Tongue (tissue), 2 donors: Measurements from ENCODE around the gene CACNA2D3. TPM values are rescaled to one million over a fixed set of nuclear protein-coding genes. Genes with fewer than 3 reads are reported as not detected.
A peak's percentile ranks its signal among the peaks of the same experiment; 100 is the strongest.

Experiments used
- DNase-seq: peaks from one replicate; pipeline ENCODE4 v3.0.0-alpha.2; 2015
- total RNA-seq: library from RNA; depleted of rRNA; stranded (reverse); fragments of >200 nt; gene quantifications from one replicate; pipeline ENCODE4 v1.2.3, GENCODE V29; 2014

The CACNA2D3 gene
- total RNA-seq, 1 donor from 2014 or later: 2.5 TPM

DNA sequence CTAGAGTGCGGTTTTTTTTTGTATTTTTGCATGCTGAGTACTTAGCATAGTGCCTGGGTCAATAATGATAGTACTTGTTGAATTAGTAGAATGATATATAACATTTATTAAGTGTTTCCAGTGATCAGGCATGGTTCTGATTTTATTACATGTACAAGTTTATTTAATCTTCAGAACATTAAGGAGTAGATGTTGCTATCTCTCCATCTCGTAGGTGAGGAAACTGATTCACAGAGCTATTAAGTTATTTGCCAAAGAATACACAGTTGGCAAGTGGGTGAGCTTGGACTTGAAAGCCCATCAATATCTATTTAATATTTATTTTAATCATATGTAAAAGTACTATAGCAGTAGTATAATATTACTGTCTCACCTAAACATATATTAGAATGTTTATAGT is 219.5 kb downstream of the CACNA2D3 start:
- DNase-seq: no peak

DNA sequence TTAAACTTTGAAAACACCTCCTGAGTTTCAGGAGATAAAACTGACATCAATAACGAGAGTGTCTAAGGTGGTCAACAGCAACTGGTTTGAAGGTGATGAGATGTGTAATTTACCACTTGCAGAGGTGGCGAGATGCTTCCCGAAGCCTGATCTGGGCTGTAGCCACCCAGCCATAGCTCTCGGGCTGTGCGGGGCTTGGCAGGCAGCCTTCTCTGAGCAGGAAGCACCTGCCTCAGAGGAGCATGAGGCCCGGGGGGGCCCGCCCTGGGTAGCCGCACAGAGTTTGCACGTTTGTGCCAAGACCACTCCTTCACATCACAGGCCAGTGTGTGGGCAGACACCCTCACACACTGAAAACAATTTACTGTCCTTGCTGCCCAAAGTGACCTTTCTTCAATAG is 220.3 kb downstream of the CACNA2D3 start:
- DNase-seq: no peak

DNA sequence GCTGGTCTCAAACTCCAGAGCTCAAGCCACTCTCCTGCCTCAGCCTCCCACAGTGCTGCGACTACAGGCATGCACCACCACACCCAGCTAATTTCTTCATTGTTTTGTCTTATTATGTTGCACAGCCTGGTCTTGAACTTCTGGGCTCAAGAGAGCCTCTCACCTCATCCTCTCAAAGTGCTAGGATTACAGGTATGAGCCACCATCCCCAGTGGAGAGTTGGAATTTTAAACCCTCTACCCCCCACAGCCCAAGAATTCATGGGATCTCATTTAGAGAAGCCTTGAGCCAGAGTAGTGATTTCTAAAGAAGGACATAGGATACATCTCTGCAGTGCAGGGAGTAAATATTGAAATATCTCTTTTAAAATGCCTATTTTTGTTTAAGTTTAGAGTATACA is 221.1 kb downstream of the CACNA2D3 start:
- DNase-seq: no peak

DNA sequence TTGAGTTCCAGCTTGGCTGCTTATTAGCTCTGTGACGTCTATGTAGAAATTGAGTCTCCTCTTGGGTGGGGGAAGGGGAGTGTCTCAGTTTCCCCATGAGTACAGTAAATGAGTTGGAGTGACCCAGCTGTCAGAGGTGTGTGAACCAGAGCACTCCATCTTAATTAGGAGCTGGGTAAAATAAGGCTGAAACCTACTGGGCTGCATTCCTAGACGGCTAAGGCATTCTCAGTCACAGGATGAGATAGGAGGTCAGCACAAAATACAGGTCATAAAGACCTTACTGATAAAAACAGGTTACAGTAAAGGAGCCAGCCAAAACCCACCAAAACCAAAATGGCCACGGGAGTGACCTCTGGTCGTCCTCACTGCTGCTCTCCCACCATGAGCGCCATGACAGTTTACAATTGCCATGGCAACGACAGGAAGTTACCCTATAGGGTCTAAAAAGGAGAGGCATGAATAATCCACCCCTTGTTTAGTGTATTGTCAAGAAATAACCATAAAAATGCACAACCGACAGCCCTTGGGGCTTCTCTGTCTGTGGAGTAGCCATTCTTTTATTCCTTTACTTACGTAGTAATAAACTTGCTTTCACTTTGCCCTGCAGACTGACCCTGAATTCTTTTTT is 222.4 kb downstream of the CACNA2D3 start:
- DNase-seq: no peak

DNA sequence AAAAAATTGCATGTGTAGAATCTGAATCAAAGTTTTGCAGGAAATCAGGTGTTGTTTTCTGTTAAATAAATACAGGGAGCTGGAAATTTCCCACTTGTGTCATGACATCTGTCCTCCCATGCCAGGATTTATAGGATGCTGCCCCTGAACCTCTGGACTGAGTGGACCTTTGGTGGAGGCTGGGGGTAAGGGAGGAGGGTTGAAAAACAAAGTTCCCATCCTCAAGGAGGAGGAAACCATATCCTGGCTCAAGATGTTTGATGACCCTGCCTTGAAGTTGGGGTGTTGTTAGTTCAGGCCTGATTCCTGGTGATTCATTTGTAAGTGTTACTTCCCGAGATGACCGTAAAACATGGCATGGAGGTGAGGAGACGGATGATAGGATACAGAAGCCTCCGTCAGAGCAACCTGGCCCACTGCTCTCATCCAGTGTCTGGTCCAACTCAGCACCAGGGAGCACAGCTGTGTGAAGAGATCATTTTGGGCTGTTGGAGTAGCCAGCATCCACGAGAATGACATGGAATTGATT is 223.6 kb downstream of the CACNA2D3 start:
- no peak for DNase-seq

DNA sequence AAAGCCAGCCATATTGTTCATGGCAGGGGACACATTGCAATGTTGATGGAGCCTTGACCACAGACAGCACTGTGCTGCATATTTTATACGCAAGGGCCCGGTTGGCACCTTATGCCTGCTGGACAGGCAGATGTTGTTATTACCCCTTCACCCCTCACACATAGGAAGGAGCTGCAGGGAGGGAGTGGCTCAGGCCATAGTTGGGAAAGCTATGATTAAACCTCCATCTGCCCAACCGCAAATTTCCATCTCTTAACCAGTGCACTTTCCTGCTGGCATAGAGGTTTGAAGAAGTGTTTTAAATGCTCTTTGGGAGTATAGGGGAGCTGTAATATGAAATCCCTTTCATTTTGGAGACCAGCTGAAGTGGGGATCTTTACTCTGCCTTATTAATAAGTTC is 224.7 kb downstream of the CACNA2D3 start:
- DNase-seq: no peak

DNA sequence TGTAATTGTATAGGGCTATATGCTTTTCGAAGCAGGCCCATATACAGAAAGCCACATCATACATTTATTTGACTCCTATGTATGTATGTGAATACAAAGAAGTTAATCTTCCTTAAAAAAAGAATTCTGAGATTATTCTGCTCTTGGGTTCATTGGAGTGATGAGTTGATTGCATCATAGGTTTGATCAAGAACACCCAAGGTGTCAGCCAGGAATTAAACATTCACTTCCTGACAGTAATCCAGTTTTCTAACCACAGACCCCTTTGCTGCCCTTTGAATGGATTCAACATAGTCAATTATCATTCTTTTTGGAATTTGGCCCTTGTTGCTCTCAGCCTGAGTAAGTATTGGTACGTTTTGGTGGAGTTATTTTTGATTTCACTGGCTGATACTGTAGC is 225.6 kb downstream of the CACNA2D3 start:
- no peak for DNase-seq

DNA sequence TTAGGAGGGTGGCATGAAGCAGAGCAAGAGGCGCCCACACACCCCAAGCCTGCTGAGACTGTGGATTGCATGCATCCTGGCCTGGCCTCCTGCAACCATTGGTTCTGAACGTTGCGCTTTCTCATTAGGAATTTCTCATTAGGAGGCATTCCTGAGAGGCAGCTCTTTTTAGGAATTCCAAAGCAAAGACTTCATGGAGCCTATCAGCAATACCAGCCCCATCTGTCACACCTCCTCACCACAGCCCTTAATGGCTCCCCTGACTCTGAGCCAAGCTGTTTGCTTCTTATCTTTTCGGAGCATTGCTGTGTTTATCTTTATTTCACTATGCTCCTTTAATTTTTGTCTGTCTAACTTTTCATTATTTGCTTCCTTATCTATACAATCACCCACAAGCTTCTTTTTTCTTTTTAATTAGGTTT is 226.9 kb downstream of the CACNA2D3 start:
- DNase-seq: no peak

DNA sequence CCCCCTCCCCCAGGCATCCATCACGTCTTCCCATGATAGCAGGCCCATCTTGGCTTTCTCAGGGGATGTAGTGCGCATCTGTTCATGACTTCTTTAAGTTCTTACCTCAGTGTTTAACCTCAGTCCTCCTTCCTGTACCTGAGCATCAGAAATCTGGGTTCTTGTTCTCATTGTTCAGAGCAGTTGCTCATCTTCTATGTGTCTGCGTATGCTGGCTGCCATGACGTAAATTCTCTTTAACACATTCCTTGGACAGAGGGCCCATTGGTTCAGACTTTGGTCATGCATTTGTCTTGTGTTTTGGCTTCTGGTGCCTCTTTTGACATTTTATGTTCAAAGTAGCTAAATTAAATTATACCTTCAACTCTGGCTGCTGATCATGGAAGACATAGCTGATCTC is 227.3 kb downstream of the CACNA2D3 start:
- no peak for DNase-seq

DNA sequence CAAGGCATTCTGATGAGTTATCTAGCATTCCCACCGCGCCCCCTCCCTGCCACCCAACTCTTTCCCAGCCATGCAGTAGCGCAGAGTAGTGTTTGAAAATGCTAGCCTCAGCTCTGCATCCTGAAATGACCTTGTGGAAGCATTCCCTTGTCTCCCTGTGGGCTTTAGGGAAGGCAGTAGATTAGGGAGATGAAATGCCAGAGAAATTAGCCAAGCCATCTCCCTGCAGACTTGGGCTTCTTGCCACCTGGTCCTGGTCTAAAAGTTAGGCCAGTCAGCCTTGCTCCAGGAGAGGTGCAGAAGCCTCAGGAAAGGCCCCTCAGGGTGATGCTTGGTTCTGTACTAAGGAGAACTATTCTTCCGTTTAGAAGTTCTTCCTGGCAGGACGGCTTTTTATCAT is 231.2 kb downstream of the CACNA2D3 start:
- DNase-seq: no peak

DNA sequence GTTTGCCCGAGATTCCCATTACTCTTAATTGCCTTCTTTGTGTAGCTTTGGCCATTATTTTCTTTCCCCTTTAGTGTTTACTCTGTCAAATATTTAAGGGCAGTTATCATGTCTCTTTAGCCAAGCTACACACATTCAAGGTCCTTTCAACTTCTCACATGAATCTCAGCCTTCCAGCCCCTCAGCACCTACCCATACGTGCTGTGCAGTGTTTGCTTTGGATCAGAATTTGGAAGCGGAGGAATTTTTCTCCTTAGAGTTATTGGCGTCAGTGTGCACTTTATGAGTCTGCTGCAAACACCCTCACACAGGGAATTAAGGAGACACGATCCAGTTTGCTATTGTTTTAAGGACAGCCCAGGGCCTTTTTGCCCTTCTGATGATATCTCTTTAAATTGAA is 231.6 kb downstream of the CACNA2D3 start:
- DNase-seq: peak; percentile 48

DNA sequence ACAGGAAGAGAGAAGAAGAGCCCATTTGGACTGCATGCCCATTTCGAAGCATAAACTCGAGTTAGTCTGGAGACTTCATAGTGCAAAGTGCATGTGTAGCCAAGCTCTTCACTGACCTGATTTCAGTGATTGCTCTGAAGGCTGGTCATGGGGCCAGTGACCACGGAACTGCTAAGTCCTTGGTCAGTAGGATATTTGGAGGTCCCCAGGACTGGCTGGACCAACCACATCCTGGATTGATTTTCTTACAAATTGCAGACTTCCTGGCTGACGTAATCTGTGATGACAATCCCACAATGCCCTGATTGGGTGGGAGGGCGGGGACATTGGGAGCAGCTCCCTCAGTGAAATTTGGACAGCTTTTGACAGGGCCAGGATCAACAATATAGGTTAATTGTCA is 233.4 kb downstream of the CACNA2D3 start:
- DNase-seq: no peak

DNA sequence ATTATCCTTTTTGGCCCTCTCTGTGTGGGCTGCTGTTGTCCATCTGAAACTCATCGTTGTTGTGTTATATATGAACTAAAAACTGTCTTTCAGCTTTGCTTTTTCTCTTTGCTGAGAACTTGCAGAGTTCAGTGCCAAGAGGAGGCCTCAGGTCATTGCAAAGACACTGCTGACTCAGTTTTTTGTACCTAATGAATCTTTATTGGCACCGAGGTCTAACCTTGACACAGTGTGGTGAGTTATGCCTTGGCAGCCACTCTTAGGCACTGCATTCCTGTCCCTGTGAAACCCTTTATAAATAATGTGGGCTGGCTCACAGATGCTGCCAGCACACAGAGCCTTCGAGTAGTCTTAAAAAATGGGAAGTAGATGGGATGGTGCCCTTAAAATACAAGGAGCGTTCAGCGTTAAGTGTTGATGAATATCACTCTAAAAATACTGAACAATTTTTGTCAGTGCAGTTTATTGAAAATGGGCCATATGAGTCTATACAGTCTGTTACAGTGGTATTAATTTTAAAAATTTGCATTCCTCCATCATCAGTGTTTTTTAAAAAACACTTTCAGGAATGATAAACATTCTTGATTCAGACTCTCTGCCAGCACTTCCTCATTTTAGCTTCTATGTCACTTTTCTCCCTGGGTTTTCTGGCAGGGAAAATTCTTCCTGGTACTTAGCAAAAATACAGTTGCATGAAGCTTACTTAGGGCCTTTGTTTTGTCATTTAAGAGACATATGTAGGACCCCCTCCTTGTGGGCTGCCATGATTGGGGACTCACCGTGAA is 234.1 kb downstream of the CACNA2D3 start:
- DNase-seq: peak; percentile 31

DNA sequence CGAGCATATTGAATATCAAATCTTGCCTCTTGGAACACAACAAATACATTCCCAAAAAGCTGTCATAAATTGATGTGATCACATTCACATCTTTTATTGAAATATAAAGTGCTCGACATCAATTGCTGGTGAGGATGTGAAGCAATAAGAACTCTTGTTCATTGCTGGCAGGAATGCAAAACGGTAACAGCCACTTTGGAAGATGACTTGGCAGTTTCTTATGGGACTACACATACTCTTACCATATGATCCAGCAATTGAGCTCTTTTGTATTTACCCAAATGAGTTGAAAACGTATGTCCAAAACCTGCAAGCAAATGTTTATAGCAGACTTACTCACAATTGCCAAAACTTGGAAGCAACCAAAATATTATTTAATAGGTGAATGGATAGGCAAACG is 234.9 kb downstream of the CACNA2D3 start:
- no peak for DNase-seq

DNA sequence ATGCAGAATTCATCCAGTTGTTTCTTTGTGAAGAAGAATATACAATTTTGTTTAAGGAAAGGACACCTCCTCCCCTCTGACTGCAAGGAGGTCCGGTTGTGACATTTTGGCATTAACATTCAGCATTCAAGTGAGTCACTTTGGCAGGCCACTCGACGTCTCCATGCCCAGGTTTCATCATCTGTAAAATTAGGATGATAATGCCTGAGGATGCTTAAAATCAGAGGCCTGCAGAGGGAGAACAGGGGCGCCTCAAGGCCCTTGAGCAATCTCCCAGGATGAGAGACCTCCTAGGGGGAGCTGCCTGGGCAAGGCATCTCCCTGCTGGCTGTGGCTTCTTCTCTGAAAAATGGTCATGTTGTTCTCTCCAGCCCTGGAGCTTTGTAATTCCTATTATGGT is 236.0 kb downstream of the CACNA2D3 start:
- no peak for DNase-seq

DNA sequence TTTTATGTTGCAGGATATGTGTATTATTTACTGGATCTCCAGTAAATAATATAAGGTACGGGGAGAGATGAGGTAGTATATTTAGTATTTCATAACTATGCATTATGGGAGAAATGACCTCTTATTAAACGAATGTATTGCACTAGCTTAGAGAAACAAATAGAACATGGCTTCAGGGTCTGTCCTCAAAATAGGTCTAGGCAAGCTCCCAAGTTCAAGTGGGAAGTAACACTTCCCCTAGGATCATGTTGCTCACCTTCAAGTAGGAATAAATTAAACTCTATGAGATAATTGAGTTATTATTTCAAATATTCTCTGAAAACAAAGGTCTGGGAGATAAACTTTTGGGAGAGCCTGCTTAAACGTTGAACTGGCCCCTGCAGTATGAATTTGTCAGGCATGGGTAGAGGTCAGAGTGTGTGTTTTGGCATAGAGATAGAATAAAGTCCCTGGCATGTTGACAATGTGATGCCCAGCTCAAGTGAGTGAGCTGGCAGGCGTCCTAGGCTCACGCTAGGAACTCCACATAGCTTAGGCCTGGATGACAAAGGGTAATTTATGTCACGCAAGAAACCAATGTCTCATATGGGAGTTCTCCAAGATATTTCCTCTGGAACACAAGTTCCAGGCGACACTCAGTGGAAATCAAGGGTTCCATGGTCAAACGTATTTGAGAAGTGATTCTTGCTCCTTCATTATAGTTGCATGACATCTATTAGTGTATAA is 236.8 kb downstream of the CACNA2D3 start:
- DNase-seq: peak; percentile 37

DNA sequence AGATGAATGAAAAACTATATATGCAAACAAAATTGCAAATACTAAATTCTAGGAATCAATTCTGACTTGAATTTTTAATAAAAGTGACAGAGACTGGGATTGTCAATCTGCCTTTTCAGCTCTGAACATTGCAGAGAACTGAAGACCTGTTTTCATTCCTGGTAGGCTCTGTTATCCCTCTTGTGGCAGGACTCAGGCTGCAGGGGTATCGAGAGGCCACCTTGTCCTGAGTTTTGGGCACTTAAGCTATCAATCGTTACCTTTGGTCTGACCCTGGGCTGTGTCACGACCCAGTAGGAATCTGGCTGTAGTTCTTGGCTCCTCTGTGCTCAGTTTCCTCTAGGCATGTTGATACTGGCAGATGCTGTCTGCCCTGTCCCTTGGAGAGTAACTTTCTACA is 238.0 kb downstream of the CACNA2D3 start:
- no peak for DNase-seq

DNA sequence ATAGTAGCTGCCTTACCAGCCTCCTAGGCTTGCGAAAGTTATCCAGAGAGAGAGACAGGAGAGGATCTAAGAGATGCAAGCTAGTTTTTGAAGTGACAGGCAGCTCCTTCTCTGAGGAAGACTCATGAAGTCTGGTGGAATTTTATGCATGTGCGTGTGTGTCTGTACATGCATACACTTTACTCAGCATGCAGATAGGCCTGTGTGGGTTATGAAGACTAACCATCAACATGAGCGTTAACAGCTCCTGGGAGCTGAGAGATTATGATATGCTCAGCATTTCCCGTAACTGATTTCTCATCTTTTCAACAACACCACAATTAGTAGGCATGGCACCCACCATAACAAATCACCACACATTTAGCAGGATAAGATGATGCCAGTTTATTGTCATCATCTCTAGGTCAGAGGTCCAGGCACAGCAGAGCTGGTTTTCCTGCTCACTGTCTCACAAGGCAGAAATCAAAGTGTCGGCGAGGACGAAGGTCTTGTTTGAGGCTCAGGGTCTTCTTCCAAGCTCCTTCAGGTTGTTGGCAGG is 239.5 kb downstream of the CACNA2D3 start:
- DNase-seq: no peak

DNA sequence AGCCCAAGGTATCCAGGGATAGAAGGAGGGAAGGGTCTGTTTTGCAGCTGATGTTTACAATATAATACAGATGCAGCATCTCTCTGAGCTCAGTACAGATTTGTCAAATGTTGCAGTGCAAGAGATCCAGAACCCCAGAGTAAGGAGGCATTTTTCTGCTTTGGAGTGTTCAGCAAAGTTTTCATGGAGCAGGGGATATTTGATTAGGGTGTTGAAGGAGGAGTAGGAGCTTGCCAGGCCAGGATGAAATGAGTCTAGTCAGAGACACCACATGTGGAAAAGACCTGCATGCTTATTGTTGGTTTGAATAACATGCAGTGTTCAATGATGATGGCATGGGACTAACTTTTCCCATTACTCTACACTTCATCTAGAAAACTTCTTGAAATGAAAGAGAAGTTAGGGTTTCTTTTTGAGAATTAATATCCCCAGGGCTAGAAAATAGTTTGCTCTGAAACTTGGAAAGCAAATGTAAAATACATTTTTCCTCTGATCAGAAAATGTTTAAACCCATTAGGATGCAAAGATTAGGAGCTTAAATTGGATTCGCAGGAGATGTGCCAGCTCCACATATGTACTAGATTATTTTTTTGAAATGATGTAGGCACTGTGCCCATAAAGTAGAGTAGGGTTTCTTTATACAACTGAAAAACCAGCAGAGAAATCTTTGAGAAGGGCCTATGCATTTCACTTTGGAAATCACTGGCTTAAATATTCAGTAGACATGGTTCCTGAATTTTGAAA is 243.8 kb downstream of the CACNA2D3 start:
- DNase-seq: no peak

DNA sequence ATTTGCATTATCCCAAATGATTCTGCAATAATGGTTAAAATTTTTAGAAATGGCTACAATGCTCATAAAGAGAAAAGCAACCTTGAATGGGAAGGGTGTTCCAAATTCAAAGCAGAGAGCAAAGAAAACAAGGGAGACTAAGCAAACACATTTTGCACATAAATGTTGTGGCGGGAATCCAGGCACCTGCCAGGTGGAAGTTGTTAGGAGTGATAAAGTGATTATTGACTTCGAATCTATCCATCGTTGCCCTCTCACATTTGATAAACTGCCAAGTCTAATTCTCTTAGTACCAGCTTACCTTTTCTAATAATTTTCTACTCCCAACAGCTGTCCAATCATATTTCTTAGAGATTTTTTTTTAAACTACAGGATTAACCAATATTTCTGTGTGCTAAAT is 244.5 kb downstream of the CACNA2D3 start:
- DNase-seq: no peak

DNA sequence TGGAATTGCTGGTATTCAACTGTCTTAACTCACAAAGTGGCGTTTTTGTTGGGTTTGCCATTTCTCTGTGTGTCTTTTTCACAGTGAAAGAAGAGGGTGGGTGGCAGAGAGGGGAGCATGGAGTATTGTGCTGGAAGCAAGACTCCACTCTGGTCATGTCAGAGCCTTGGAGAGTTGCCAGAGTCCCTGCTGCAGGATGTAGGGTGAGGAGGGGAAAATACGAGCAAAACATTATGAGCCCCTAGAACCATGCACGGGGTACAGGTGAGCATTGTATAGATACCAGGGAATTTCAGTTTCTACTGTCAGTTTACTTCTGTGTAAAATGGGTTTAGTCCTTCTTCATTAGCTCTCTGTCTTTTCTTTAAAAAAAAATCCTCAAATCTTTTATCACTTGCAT is 249.9 kb downstream of the CACNA2D3 start:
- no peak for DNase-seq

DNA sequence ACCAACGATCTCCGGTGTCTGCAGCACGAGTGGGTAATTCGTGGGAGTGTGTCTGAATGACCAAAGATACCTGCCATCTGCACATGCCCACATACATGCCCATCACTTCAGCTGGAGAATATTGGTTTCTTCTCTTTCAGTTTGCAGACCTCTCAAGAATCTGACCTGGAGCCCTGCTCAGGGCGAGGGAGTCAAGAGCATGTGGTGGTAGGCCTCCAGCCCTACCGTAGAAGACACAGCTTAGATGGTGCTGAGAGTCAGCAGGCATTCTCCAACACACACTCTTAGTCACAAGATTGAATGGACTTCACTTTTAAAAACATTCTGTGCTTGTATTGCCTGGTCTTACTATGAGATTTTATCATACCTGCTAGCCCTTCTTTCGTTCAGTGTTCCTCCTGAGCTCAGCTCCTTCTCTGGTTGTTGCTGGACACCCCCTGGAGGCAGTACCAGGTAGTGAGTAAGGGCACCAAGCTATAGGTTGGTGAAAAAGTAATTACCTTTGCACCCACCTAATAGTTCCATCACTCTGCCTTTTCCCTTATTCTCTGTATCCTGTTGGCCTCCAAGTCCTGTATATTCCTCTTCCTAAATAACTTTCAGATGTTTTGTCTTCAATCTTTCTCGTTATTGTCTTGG is 252.0 kb downstream of the CACNA2D3 start:
- no peak for DNase-seq
